HG03135 (cell line): ENCODE results near the gene SIAH2.
A peak's percentile ranks its signal among the peaks of the same experiment; 100 is the strongest.
"Not testable (repeated sequence)": the region's sequence is repeated elsewhere in the genome, so short reads cannot be mapped to it uniquely, and the experiment has no call there.

ENCODE experiments used
- ATAC-seq: cut with Tn5 transposase; IDR thresholded peaks from one replicate; pipeline ENCODE4 v1.9.1; 2021; ENCODE audit warnings: mild to moderate bottlenecking, moderate library complexity; ENCODE audit not compliant: unreplicated experiment

SIAH2 gene

DNA sequence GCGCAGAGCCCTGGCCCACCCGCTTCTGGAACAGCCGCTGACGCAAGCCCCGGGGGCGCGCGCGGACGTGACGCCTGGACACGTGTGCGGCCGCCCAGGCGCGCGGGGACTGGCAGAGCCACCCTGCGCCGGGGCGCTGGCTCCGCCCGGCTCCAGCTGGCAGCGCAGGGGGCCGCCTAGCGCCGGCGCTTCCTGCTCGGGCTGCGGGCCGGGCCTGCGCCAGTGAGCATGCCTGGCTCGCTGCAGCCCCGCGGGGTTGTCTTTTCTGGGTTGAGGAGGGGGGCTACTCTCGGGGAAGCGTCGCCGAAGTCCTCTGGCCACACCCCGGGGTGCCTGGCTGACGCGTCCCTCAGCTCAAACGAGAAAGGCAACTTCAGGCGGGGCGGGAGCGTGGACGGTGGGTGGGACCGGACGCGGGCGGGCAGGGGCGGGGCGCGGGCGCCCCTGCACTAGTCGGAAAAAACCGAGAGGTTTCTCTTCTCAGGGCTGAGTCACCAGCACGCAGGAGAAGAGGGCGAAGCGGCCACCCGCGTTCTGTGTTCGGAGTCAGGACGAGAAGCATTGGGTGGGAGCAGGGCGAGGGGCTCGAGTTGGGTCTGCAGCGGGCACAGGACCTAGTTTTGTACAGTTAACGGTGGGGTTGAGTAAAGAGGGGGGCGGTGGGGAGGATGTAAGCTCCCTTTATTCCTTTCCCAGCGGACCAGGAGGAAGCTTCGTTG is at the start of gene SIAH2:
Gene SIAH2, minus strand, starts transcription at position 48 of the 719 bp plus-strand sequence. CDS start 320 bp downstream, outside the sequence.
- peak; percentile 56 for ATAC-seq

DNA sequence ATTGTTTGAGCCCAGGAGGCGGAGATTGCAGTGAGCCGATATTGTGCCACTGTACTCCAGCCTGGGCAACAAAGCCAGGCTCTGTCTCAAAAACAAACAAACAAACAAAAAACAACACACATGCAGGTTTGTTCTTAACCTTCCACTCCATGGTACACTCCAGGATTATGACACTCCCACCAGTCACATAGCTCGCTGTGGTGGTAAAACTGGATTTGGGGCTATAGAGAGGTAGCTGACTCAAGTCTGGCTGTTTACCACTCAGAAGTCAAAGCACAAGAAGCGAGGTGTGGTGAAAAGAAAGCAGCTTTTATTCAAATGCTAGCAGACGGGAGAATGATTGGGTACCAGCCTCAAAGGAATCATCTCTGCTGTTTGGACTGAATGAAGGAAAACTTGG is 49.0 kb upstream of the SIAH2 start:
- ATAC-seq: no peak

DNA sequence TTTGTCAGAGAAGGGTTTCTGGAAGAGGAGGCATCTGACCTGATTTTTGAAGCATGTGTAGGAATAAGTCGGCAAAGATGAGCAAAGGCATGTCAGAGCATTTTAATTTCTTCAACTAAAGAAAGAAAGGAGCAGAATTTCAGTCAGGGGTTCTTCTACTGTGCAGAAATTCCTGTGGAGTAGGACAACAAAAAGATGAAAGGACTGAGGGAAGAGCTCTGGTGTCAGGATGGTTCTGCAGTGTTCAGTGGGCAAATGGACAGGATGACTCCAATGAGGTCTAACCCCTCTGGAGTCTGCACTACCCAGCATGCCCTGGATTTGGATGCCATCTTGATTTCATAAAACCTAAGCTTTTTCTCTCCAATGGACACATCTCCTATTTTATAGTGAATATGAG is 47.7 kb upstream of the SIAH2 start:
- ATAC-seq: no peak

GRCh38 chr3:150806185-150806835 is 43.3 kb upstream of the SIAH2 start:
- ATAC-seq: no peak

- no peak for ATAC-seq
Observed at GRCh38 chr3:150805354-150805753, 42.4 kb upstream of the SIAH2 start.

DNA sequence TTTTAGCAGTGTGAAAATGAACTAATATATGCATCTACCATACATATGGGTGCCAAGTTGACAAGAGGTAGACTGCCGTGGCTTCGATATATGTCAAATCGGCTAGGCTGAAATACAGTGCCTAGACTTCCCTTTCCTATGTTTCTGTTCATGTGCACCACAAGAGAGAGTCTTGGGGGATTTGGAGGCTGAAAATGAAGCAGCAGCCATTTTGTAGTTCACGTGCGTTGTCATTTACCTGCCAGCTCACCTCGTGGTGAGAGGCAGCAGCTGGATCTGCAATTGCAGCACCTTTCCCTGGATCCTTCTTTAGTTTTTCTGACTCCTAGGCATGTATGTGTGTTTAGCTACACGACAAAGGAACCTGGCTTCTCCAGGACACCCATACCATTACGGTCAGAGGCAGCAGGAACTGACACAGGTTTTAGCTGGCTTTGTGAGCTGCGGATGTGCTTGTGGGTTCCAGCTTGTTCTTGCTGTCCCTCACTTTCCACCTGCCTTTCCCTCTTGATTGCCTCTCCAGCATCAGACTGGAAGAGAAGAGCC is 40.5 kb upstream of the SIAH2 start:
- ATAC-seq: no peak

DNA sequence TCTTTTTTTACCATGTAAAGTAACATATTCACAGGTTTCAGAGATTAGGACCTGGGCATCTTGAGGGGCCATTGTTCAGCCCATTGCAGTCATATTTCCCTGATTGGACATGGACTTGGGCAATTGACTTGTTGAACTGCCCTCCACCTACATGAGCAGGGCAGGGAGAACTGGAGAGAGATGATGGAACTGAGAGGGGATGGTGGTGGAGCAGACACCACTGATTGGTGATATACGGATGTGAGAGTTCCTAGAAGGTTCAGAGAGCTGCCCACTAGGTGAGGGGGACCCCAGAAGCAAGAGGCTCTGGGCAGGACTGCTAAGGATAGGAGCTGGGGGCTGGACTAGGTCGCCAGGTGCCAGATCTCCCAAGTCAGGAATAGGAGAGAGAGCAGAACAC is 37.8 kb upstream of the SIAH2 start:
- ATAC-seq: no peak

- ATAC-seq: no peak
Observed at GRCh38 chr3:150798122-150798618, 35.2 kb upstream of the SIAH2 start.

GRCh38 chr3:150797155-150797554 is 34.2 kb upstream of the SIAH2 start:
- no peak for ATAC-seq

DNA sequence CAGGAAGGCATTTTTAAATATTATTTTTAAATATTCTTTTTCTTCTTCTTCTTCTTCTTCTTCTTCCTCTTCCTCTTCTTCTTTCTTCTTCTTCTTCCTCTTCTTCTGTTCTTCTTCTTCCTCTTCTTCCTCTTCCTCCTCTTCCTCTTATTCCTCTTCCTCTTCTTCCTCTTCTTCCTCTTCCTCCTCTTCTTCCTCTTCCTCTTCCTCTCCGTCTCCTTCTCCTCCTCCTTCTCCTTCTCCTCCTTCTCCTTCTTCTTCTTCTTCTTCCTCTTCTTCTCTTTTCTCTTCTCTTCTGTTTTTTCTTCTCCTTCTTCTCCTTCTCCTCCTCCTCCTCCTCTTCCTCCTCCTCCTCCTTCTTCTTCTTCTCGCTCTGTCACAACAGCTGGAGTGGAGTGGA is 33.6 kb upstream of the SIAH2 start:
- ATAC-seq: not testable (repeated sequence)

- ATAC-seq: no peak
Observed at GRCh38 chr3:150793641-150794040, 30.7 kb upstream of the SIAH2 start.

DNA sequence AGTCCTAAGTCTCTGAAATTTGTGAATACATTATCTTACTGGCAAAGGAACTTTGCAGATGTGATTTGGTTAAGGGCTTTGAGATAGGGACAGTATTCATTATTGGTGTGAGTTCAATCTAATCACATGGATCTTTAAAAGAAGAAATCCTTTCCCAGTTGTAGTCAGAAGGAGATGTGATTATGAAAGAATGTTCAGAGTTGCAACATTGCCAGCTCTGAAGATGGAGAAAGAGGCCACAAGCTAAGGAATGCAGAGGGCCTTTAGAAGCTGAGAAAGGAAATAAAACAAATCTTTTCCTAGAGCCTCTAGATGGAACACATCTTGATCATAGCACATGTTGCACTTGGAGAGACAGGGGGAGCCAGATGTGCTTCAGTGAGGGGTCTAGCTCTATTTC is 27.7 kb upstream of the SIAH2 start:
- ATAC-seq: no peak

DNA sequence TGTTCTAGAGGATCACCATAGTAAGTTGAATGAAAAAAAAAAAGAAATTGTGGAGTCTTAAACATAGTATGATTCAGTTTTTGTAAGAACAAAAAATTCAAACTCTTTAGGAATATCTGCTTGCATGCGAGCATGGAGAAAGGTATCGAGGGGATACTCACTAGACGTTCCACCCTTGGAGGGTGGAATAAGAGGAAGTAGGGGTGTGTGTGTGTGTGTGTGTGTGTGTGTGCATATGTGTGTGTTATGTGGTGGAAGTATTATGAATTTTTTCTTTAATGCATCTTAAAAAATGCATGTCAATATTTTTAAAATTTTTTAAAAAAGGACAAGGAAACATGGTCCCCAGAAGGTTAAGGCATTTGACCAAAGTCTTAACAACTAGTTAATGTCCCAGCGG is 26.5 kb upstream of the SIAH2 start:
- ATAC-seq: no peak

GRCh38 chr3:150787741-150788370 is 24.9 kb upstream of the SIAH2 start:
- peak; percentile 65 for ATAC-seq

DNA sequence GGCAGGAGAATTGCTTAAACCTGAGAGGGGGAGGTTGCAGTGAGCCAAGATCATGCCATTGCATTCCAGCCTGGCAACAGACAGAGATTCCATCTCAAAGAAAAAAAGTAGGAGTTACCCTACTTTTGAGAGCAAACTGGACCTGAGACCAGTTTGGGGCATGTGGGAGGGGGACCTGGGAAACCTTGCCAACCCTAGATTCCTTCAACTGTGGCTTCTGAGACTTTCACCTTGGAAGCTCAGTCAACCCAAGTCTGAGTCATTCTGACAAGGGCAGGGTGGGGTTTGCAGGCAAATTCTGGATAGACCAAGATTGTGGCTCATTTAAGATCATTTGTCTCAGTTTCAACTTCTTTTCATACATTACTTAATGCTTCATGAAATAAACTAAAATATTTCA is 23.8 kb upstream of the SIAH2 start:
- no peak for ATAC-seq

DNA sequence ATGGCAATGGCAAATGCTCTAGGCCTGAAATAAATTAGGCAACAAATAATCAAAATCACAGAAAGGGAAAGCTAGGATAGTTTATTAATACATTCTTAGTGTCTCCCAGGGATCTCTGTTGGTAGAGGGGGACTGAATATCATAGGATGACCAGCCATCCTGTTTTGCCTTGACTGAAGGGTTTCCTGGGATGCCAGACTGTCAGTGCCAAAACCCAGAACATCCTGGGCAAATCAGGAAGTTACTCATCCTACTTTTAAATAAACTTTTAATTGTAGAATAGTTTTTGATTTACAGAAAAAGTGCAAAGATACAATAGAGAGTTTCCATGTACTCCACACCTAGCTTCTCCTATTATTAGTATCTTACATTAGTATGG is 21.8 kb upstream of the SIAH2 start:
- ATAC-seq: no peak

- ATAC-seq: no peak
Observed at GRCh38 chr3:150783920-150784746, 21.2 kb upstream of the SIAH2 start.

- no peak for ATAC-seq
Observed at GRCh38 chr3:150783316-150783715, 20.3 kb upstream of the SIAH2 start.

GRCh38 chr3:150779402-150779858 is 16.5 kb upstream of the SIAH2 start:
- ATAC-seq: no peak

GRCh38 chr3:150778793-150779401 is 15.9 kb upstream of the SIAH2 start:
- no peak for ATAC-seq
